Stimulated activated CD4-positive, alpha-beta T cell treated with anti-CD3 and anti-CD28 coated beads, Interleukin-15, amount 100 ng/mL, for 24 hours (primary cell): ENCODE data around the gene CHPF.

ENCODE experiments used
- DNase-seq: peaks from one replicate; pipeline ENCODE4 v3.0.0-alpha.2; 2020

Gene CHPF

DNA sequence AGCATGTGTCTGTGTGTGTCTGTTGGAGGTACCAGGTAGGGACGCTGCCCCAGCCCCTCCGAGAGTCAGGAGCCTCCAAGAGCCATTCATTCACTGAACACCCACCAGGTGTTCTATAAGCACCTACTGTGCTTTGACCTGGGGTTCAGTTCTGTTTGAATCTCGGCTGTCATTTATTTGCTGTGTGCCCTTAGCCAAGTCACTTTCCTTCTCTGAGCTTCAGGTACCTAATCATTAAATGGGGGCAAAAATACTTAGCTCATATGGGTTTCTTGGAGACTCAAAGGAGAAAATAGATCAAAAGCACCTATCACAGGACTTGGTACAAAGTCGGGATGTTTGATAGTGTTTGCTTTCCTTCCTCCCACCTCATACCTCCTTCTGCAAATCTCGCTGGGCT, 16.1 kb downstream of the CHPF start:
- DNase-seq: no peak

GRCh38 chr2:219527076-219527394, 16.6 kb downstream of the CHPF start:
- DNase-seq: no peak

GRCh38 chr2:219526320-219527075, 17.1 kb downstream of the CHPF start:
- DNase-seq: no peak

DNA sequence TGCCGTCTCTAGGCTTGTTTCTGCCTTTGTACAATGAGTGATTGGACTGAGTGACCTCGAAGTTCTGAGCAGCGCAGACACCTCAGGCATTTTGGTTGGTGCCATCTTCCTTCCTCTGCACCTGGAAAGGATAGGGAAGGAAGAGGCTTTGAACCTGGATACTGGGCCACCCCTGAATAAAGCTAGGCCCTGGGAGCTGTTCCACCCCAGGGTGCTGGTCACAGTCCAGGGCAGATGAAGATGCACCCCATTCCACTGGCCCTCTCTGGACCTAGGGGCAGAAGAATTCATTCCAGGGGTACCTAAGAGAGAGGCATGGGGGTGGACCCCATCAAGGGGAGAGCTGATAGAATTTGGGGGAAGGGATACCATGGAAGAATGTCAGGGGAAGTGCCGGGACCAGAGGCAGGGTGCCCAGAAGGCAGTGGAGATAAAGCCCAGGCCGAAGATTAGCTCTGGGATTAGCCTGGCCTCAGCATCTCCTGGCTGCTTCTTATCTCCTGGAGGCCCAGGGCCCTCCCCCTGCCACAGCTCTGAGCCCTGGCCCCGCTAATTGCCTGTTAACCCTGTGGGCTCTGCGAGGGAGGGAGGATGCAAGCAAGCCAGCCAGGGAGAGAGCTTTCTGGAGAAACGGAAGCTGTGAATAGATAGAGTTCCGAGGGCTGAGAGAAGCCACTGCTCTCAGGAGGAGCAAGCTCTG, 17.9 kb downstream of the CHPF start:
- DNase-seq: no peak

DNA sequence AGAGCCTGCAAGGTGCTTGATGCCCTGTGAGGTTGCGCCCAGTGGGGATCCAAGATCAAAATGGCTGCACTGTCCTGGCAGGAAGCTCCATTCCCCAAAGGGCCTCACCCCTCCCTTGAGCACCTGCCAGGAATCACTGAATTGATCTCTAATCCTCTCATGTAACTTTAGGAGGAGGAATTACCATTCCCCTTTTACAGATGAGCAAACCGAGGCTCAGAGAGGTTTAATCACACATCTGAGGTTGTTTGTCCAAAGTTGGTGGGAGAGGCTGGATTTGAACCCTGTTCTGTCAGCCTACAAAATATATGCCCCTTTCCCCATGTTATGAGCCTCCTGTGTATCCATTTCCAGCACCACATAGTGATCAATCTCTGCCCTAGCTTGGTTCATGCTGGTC, 18.8 kb downstream of the CHPF start:
- no peak for DNase-seq

- no peak for DNase-seq
Observed at GRCh38 chr2:219523031-219523671, 20.5 kb downstream of the CHPF start.

DNA sequence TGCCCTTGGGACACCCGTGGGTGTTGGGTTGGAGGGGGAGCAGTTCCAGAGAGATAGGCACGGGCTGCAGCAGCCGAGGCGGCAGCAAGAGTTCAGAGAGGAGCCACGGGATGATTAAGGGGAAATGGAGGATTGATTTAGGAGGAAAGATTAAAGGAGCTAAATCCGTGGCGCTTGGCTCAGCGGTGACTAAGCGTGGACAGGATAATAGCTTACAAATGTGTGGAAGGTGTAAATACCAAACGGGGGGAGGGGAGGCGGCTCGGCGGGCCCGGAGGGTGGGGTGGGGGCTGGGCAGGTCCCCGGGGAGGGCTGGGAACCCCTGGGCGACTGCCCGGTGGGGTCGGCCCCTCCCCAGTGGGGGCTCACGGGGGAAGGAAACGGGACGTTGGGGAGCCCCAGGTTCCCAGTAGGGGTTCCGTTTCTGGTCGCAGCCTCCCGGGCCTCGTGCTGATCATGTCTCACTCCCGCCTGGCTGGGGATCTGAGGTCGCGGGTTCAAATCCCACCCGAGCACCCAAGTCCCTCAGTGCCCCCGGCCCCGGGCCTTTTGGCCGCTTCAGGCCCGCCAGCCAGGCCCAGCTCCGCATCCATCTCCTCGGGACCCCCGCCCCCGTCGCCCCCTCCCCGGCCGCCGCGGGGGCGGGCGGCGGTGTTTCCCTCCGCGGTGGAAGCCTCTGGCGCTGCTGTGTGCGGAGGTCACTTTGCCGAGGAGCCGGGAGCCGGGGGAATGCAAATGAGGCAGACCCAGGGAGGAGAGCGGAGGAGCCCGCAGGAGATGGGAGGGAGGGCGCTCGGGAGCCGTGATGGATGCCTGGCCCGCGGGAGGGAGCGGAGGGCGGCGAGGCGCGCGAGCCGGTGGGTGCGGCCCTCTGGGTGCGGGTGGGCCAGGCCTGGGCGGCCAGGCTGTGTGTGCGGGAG, 21.2 kb downstream of the CHPF start:
- DNase-seq: no peak

DNA sequence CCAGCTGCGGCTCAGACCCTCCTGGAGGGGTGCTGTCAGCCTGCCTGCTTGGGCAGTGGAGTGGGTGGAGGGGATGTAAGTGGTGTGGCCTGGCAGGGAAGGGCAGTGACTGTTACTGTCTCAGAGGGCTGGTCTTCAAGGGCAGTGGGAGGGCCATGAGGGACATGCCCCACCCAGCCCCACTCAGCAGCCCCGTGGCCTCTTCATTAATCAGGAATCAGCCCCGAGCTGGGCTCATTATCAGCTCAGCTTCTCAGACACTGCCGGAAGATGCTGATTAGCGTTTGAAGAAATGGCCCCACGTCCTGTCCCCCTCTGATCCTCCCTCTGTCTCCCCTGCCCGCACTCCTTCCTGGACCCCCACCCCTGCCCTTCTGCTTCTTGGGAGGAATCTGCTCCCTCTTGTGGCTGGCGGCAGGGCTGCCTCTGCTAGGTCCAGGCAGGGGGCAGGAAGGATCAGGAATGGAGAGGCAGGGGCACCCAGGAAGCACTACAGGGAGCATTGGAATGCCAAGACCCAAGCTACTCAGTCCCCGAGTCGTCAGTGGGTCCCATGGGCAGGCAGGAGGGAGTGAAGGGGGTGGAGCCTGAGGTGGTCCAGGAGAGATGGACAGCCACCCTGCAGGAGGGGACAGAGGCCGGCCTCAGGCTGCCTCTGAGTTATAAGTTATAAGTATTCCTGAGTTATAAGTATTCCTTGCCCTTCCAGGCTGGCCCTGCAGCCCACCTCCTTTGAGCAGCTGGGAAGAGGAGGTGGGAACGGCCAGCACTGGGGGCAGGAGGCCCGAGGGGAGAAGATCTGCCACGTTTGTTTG, 22.3 kb downstream of the CHPF start:
- DNase-seq: no peak

GRCh38 chr2:219520079-219520478, 23.5 kb downstream of the CHPF start:
- DNase-seq: no peak

DNA sequence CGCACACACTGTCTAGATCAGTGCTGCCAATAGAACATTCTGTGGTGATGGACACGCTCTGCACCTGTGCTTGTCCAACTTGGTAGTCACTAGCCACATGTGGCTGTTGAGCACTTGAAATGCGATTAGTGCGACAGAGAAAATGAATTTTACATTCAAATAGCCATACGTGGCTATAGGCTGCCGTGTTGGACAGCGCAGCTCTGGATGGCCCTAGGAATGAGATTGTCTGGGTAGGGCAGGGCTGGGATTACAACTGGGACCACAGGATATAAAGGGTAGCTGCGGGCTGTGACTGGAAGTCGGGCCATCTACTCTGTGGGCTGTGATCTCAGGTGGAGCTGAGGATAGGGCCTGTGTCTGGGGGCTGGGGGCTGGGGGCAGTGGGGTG, 24.1 kb downstream of the CHPF start:
- DNase-seq: no peak

- no peak for DNase-seq
Observed at GRCh38 chr2:219517954-219518778, 25.4 kb downstream of the CHPF start.

- no peak for DNase-seq
Observed at GRCh38 chr2:219516888-219517287, 26.7 kb downstream of the CHPF start.

DNA sequence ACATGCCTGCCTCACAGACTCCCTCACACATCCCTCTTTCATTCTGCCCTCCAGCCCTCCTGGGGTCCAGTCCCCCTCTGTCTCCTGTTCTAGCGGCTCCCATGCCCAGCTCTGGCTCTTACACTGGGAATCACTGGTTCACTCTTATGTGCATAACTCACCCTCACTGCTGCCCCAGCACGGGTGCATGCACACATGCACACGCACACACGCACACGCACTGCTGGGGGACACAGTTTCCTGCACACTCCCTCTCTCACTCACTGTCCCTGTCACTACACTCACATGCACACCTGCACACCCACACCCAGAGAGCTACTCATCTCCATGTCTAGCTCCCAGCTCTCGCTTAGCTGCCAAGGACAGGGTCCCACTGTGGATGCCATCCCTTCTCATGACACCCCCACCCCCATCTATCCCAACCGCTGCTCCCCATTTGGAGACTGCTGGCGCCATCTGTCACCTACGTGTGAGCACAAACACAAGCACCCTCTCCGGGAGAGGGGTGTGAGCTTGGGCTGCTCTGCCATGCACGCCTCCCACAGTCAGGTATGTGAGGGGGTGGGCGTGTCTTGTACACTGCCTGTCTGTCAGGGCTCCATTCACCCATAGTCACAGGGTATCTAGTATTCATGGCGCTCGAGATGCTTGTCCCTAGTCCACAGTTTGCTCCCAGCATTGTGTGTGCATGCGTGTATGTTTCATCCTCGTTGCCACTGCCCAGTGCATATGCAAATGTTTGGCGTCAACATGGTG, 27.6 kb downstream of the CHPF start:
- DNase-seq: no peak

DNA sequence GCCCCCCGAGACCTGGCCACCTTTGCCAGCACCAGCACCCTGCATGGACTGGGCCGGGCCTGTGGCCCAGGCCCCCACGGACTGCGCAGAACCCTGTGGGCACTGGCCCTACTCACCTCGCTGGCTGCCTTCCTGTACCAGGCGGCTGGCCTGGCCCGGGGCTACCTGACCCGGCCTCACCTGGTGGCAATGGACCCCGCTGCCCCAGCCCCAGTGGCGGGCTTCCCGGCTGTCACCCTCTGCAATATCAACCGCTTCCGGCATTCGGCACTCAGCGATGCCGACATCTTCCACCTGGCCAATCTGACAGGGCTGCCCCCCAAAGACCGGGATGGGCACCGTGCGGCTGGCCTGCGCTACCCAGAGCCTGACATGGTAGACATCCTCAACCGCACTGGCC, 28.8 kb downstream of the CHPF start:
- DNase-seq: no peak

DNA sequence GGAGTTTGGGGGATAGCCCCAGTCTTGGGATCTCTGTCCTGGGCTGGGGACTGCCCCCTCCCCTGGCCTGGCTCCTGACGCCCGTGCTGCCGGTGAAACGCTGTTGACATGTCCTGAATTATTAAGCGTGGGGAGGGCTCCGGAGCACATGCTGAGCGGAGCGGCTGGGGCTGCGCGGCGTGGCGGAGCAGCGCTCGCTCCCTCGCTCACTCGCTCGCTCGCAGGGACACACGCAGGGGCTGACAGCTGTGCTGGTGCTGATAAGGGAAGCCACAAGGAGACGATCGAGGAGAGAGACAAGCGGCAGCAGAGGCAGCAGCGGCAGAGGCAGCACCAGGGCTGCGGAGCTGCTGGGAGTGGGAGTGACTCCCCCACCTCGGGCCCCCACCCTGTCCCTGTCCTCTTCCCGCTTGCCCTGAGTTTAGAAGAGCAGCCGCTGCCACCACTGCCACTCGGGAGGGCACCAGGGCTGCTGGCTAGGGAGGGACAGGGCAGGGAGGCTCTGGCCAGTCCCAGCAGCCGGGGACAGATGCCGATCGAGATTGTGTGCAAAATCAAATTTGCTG, 29.3 kb downstream of the CHPF start, which contains the start of gene ASIC4:
Gene ASIC4, plus strand, starts transcription at position 287 of the 566 bp plus-strand sequence. Its CDS starts 243 bp downstream, at position 530.
- DNase-seq: no peak

DNA sequence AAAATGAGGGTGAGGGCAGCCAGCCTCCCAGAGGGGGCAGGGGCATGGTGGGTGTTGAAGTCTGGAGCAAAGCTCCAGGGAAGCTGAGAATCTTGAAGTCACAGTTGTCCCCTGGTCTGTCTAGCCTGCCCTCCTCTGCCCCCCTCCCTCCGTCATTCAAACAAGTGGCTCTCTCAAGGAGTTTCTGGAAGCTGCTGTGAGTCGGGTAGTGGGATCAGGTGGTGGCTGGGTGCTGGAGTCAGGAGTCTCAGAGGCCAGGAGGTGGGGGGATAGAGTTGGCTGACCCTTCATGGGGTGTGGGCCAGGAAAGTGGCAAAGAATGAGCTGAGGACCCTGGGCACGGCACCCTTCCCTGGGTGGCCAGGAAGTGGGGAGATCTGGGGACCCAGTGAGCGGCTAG, 29.8 kb downstream of the CHPF start:
- DNase-seq: no peak

- no peak for DNase-seq
Observed at GRCh38 chr2:219512524-219513216, 30.9 kb downstream of the CHPF start.

GRCh38 chr2:219511547-219512325, 31.9 kb downstream of the CHPF start:
- no peak for DNase-seq
